ENCODE results near the gene TSBP1.
"Not testable (repeated sequence)": the region's sequence is repeated elsewhere in the genome, so short reads cannot be mapped to it uniquely, and the experiment has no call there.

The TSBP1 gene

GRCh38 chr6:32375739-32376529, 4.2 kb upstream of the TSBP1 start:
- DNase-seq (ENCODE audit: low read depth in 1 of 2, low spot score in 1 of 2) = no peak

GRCh38 chr6:32371229-32371628, 474 bp downstream of the TSBP1 start:
- no peak for DNase-seq (ENCODE audit: low read depth in 1 of 2, low spot score in 1 of 2)

- DNase-seq (ENCODE audit: low read depth in 1 of 2, low spot score in 1 of 2) = no peak
Measured at GRCh38 chr6:32370505-32370904, 1.2 kb downstream of the TSBP1 start.

- DNase-seq (ENCODE audit: low read depth in 1 of 2, low spot score in 1 of 2) = no peak
Measured at GRCh38 chr6:32369660-32370059, 2.0 kb downstream of the TSBP1 start.

GRCh38 chr6:32367644-32368043, 4.1 kb downstream of the TSBP1 start:
- no peak for DNase-seq (ENCODE audit: low read depth in 1 of 2, low spot score in 1 of 2)

GRCh38 chr6:32359225-32359624, 12.5 kb downstream of the TSBP1 start:
- DNase-seq (ENCODE audit: low read depth in 1 of 2, low spot score in 1 of 2) = not testable (repeated sequence)

GRCh38 chr6:32358548-32358947, 13.2 kb downstream of the TSBP1 start:
- DNase-seq (ENCODE audit: low read depth in 1 of 2, low spot score in 1 of 2) = not testable (repeated sequence)

GRCh38 chr6:32355018-32355417, 16.7 kb downstream of the TSBP1 start:
- no peak for DNase-seq (ENCODE audit: low read depth in 1 of 2, low spot score in 1 of 2)

GRCh38 chr6:32353348-32353747, 18.4 kb downstream of the TSBP1 start:
- DNase-seq (ENCODE audit: low read depth in 1 of 2, low spot score in 1 of 2) = no peak

GRCh38 chr6:32340242-32340641, 31.5 kb downstream of the TSBP1 start:
- DNase-seq (ENCODE audit: low read depth in 1 of 2, low spot score in 1 of 2) = no peak

GRCh38 chr6:32337186-32337805, 34.4 kb downstream of the TSBP1 start:
- DNase-seq (ENCODE audit: low read depth in 1 of 2, low spot score in 1 of 2) = no peak

GRCh38 chr6:32332433-32332832, 39.3 kb downstream of the TSBP1 start:
- no peak for DNase-seq (ENCODE audit: low read depth in 1 of 2, low spot score in 1 of 2)

- DNase-seq (ENCODE audit: low read depth in 1 of 2, low spot score in 1 of 2) = no peak
Measured at GRCh38 chr6:32329141-32329540, 42.6 kb downstream of the TSBP1 start.

- no peak for DNase-seq (ENCODE audit: low read depth in 1 of 2, low spot score in 1 of 2)
Measured at GRCh38 chr6:32327103-32327502, 44.6 kb downstream of the TSBP1 start.

- DNase-seq (ENCODE audit: low read depth in 1 of 2, low spot score in 1 of 2) = no peak
Measured at GRCh38 chr6:32318501-32318900, 53.2 kb downstream of the TSBP1 start.

GRCh38 chr6:32317541-32317940, 54.2 kb downstream of the TSBP1 start:
- DNase-seq (ENCODE audit: low read depth in 1 of 2, low spot score in 1 of 2) = no peak

- no peak for DNase-seq (ENCODE audit: low read depth in 1 of 2, low spot score in 1 of 2)
Measured at GRCh38 chr6:32313964-32314363, 57.7 kb downstream of the TSBP1 start.

- no peak for DNase-seq (ENCODE audit: low read depth in 1 of 2, low spot score in 1 of 2)
Measured at GRCh38 chr6:32298632-32299336, 72.9 kb downstream of the TSBP1 start.

GRCh38 chr6:32294980-32295379, 76.7 kb downstream of the TSBP1 start:
- not testable (repeated sequence) for DNase-seq (ENCODE audit: low read depth in 1 of 2, low spot score in 1 of 2)

GRCh38 chr6:32294566-32294965, 77.1 kb downstream of the TSBP1 start:
- no peak for DNase-seq (ENCODE audit: low read depth in 1 of 2, low spot score in 1 of 2)

GRCh38 chr6:32293695-32294094, 78.0 kb downstream of the TSBP1 start:
- no peak for DNase-seq (ENCODE audit: low read depth in 1 of 2, low spot score in 1 of 2)

GRCh38 chr6:32291543-32291942, 80.2 kb downstream of the TSBP1 start:
- DNase-seq (ENCODE audit: low read depth in 1 of 2, low spot score in 1 of 2) = no peak

Measured in activated CD4-positive, alpha-beta T cell treated with anti-CD3 and anti-CD28 coated beads, Interleukin-2, amount 50 U/mL, for 24 hours (primary cell).